MM.1S (cell line): Measurements from ENCODE around the gene ZNF687.

ENCODE experiments used
- EZH2 ChIP-seq: fragments of 300-600 bp; sonication (generic); optimal IDR thresholded peaks from 2 replicates; pipeline ENCODE3; 2017; ENCODE audit warnings: low read depth, mild to moderate bottlenecking, antibody characterized with exemption, low read length, mixed read lengths
- TF ChIP-seq, protein P1 (sequence below): fragments of 300-600 bp; sonication (generic); IDR thresholded peaks from 2 replicates; pipeline ENCODE4 v1.5.1; 2016; ENCODE audit warnings: antibody characterized with exemption, low read length, mixed read lengths

DNA sequence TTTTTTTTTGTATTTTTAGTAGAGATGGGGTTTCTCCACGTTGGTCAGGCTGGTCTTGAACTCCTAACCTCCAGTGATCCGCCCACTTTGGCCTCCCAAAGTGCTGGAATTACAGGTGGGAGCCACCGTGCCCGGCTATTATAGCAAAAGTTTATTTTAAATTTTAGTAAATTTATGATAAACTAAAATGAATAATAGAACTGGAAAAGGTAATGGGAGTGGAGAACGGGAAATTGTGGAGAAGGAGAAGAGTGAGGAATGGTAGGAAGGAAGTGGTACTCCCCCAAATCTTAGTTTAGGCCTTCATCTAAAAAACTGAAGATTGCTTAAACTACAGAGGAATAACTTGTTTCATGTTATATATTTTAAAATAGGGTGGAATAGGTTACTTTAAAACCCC, 52.7 kb downstream of the ZNF687 start:
- TF ChIP-seq, protein P1, sequence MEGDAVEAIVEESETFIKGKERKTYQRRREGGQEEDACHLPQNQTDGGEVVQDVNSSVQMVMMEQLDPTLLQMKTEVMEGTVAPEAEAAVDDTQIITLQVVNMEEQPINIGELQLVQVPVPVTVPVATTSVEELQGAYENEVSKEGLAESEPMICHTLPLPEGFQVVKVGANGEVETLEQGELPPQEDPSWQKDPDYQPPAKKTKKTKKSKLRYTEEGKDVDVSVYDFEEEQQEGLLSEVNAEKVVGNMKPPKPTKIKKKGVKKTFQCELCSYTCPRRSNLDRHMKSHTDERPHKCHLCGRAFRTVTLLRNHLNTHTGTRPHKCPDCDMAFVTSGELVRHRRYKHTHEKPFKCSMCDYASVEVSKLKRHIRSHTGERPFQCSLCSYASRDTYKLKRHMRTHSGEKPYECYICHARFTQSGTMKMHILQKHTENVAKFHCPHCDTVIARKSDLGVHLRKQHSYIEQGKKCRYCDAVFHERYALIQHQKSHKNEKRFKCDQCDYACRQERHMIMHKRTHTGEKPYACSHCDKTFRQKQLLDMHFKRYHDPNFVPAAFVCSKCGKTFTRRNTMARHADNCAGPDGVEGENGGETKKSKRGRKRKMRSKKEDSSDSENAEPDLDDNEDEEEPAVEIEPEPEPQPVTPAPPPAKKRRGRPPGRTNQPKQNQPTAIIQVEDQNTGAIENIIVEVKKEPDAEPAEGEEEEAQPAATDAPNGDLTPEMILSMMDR: no peak
- TF ChIP-seq EZH2: no peak
